IPS-11a (cell line): Measurements from ENCODE around the gene DLX4.

ENCODE experiments used
- H3K4me3 ChIP-seq: one replicate; pipeline ENCODE4 v1.5.1; 2013; ENCODE audit warnings: low read depth, low read length, control low read depth

DLX4 gene

DNA sequence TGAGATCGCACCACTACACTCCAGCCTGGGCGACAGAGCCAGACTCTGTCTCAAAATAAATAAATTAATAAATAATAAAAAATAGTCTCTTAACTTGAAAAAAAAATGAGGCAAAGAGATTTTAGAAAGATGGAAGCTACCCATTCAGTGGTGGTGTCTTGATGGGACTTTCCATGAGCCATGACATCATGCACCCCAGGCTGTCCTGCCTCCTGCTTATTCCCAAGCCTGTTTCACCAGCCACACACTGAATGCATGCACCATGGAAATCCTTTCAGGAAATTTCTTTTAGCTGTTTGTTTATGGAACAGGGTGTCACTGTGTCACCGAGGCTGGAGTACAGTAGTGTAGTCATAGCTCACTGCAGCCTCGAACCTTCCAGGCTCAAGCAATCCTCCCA, 34.9 kb downstream of the DLX4 start:
- H3K4me3 ChIP-seq, result no peak overlapping the region

DNA sequence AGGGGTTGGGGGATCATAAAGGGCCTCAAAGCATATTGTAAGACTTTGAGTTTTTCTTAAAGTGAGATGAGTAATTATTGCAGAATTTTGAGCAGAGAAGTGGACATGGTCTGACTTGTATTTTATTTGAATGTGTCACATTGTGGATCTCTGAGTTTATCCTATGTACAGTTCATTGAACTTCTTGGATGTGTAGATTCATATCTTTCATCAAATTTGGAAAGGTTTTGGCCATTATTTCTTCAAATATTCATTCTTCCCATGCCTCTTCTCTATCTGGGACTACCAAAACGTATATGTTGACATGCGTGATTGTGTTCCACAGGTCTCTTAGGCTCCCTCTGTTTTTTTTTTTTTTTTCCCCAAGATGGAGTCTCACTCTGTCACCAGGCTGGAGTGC, 40.3 kb downstream of the DLX4 start:
- no peak overlapping the region for H3K4me3 ChIP-seq

DNA sequence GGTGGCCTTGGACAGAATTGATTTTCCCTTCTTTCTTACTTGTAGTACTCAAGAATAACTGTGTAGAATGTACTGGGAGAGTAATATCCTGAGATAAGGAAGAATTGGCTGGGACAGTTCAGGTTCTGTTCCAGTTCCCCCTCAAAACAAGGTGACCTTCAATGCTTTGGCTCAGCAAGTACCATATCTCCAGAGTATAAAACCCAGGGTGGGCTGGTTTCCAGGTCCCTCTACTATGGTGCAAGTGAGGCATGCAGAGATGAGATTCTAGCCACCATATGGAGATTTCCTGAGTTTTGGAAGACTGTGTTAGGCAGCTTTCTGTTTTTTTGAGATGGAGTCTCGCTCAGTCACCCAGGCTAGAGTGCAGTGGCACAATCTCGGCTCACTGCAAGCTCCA, 44.1 kb downstream of the DLX4 start:
- H3K4me3 ChIP-seq, result no peak overlapping the region

DNA sequence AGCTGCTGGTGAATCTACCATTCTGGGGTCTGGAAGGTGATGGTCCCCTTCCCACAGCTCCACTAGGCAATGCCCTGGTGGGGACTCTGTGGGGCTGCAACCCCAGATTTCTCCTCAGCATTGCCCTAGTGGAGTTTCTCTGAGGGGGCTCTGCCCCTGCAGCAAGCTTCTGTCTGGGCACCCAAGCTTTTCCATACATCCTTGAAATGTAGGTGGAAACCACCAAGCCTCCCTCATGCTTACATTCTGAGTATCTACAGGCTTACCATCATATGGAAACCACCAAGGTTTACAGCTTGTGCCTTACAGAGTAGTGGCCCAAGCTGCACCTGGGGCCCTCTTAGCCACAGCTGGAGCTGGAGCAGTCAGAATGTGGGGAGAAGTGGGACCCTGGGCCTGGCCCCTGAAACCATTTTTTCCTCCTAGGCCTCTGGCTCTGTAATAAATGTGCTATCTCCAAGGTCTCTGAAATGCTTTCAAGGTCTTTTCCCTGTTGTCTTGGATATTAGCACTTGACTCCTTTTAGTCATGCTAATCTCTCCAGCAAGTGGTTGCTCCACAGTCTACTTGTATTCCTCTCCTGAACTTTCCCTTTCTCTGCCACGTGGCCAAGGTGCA, 45.6 kb downstream of the DLX4 start:
- H3K4me3 ChIP-seq, result no peak overlapping the region

DNA sequence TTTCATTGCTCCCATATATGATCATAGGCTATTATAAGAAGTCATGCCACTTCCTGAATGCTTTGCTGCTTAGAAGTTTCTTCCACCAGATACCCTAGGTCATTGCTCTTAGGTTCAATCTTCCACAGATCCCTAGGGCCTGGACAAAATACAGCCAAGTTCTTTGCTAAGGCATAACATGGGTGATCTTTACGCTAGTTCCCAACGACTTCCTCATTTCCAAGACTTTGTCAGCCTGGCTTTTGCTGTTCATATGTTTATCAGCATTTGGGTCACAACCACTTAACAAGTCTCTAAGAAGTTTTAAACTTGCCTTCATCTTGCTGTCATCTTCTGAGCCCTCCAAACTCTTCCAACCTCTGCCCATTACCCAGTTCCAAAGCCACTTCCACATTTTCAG, 46.2 kb downstream of the DLX4 start:
- no peak overlapping the region for H3K4me3 ChIP-seq

DNA sequence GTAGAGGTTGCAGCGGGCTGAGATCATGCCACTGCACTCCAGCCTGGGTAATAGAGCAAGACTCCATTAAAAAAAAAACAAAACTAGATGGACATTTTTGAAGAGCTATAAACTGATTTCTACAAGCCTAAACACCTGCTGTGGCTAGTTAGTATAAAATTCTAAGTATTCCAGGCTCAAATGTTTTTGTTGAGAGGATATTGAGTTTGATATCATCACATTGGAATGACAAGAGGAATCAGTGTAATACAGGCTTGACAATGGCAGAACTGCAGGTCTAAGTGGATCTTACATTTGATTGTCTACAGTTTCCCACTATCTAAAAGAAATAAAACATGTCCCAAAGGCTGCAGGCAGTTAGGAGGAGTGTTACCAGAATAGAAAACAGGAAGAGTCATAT, 49.9 kb downstream of the DLX4 start:
- no peak overlapping the region for H3K4me3 ChIP-seq

DNA sequence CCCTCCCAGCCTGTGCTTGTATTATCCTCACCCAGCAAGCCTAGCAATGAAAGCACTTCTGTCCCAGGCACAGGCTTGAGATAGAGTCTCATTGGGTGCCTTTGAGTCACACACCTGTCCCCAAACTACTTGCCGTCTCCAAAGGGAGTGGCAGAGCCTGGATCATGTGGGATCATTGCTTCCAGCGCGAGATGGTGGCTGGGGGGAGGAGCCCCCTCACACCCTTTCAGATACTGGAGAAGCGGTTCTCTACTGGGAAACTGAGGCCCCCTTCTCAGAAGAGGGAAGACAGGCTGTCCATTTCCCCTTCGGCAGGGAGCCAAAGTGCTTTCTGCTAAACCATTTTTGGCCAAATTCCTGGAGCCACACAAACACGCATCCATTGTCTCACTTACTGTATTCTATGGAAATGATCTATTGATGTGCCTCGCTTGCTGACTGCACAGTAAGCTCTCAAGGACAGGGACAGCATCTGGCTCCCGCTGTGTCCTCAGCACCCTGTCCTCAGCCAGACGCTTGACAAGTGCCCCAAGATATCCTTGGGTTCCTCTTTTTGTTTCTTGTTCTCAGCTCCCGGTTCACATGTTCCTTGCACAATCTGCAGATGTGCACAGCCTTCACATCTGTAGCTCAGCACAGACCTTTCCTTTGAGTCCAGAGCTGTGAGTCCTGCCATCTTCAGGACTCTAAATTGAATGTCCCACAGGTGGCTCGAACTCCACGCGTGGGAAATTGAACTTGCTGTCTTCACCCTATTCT, 52.0 kb downstream of the DLX4 start:
- no peak overlapping the region for H3K4me3 ChIP-seq

DNA sequence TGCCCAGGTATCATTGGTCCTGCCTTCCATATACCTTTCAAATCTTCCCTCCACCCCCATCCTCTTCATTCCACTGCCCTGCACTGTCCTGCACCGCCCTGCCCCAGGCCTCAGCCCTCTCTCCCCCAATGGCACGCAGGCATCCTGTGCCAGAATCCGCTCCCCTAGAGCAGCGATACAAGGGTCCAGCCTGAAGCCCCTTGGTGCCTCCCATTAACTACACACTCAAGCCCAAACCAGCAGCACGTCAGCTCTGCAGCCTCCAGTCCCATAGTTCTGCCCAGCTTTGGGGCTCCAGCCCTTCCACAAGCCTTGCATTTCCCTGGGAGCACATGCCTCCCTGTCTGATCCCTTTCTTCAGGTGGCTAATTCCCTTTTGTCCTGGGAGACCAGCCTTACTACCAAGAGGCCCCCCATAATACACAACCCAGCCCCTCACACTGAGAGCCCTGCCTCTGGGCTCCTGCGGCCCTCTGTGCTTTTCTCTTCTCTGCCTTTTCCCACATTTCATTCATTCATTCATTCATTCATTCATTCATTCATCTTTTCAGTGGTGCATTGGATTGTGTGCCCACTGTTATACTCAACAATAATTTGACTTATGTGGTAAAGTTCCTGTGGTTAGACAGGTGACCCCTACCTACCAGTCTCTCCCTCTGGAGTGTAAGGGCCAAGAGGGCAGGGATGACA, 52.8 kb downstream of the DLX4 start:
- H3K4me3 ChIP-seq, result no peak overlapping the region

DNA sequence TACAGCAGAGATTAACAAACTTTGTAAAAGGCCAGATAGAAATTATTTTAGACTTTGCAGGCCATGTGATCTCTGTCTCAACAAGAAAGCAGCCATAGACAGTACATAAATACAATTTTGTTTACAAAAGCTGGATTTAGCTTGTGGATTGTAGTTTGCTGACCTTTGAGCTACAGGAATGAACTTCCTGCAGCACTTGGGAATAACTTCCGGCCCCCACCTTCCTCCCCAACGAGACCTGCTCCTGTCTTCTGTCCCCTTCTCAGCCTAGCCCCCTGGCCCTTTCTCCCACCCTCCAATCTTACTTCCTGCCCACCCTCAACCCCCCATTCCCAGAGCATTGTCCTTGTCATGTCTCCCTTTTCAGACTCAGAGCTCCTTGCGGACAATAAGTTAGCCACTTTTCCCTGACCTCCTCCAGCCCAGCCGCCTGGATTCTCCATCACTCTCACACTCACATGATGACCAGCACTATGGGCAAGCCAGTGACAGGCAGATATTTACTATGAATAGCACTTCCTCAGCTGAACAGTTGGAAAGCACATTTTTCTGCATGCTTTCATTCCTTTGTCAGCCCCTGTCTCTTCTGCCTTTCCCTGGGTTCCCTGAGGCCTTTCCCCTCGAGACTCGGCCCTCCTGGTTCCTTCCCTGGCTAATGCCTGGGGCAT, 53.6 kb downstream of the DLX4 start:
- no peak overlapping the region for H3K4me3 ChIP-seq

DNA sequence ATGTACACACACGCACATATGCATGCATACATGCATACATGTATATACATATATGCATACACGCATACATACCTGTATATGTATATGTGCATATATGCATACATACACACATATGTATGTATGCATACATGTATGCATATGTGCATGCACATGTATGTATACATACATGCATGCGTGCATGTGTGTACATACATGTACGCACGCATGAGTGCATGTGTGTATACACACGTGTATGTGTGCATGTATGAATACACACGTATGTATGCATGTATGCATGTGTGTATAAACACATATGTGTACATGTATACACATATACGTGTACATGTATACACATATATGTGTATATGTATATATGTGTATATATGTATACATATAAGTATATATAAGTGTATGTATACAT, 54.5 kb downstream of the DLX4 start:
- H3K4me3 ChIP-seq, result no peak overlapping the region
